Activated naive CD4-positive, alpha-beta T cell treated with anti-CD3 and anti-CD28 coated beads, Interleukin-2, amount 50 U/mL, for 24 hours (primary cell): ENCODE measurements around the gene NRCAM.
"Not testable (repeated sequence)": the region's sequence is repeated elsewhere in the genome, so short reads cannot be mapped to it uniquely, and the experiment has no call there.

ENCODE experiments used
- H3K27ac Mint-ChIP-seq: one replicate; pipeline ENCODE4 v1.8.0; 2021; ENCODE audit warnings: mild to moderate bottlenecking, mixed read lengths
- H3K27me3 Mint-ChIP-seq: one replicate; pipeline ENCODE4 v1.8.0; 2021; ENCODE audit warnings: mixed read lengths
- H3K36me3 Mint-ChIP-seq: one replicate; pipeline ENCODE4 v1.8.0; 2021; ENCODE audit warnings: mixed read lengths
- H3K4me1 Mint-ChIP-seq: one replicate; pipeline ENCODE4 v1.8.0; 2021; ENCODE audit warnings: mixed read lengths
- H3K4me3 Mint-ChIP-seq: one replicate; pipeline ENCODE4 v1.8.0; 2021; ENCODE audit warnings: mild to moderate bottlenecking, mixed read lengths
- H3K9me3 Mint-ChIP-seq: one replicate; pipeline ENCODE4 v1.8.0; 2021; ENCODE audit warnings: mixed read lengths

Gene NRCAM

GRCh38 chr7:108403597-108404217 lies 52.5 kb downstream of the NRCAM start:
- Mint-ChIP-seq H3K9me3 (no peaks in the 10 kb centered on the region), H3K27ac (no peak overlapping the region), H3K27me3 (no peaks in the 10 kb centered on the region), H3K4me1 (no peaks in the 10 kb centered on the region), H3K36me3 (no peaks in the 10 kb centered on the region), H3K4me3 (no peak overlapping the region)

DNA sequence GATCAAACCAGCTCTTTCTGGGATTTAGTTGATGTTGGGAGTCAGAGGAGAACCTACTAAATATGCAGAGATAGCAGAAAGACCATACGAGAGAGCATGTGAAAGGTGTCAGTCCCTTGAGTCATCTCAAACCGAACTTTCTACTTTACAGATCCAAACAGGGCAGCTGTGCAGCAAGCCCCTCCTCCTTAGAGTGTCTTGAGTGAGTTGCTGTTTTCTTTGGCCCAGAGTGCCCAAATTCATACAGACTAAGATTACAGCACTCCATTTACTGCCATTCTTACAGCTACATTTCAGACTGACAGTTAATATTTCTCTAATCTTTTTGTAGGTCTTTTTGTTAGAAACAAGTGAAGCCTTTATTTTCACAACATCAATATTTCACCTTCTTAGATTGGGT lies 53.4 kb downstream of the NRCAM start:
- no peaks in the 10 kb centered on the region for H3K9me3 Mint-ChIP-seq
- H3K27me3 Mint-ChIP-seq: no peaks in the 10 kb centered on the region
- H3K4me1 Mint-ChIP-seq: no peaks in the 10 kb centered on the region
- H3K27ac Mint-ChIP-seq: no peak overlapping the region
- H3K36me3 Mint-ChIP-seq: no peaks in the 10 kb centered on the region
- H3K4me3 Mint-ChIP-seq: no peak overlapping the region

DNA sequence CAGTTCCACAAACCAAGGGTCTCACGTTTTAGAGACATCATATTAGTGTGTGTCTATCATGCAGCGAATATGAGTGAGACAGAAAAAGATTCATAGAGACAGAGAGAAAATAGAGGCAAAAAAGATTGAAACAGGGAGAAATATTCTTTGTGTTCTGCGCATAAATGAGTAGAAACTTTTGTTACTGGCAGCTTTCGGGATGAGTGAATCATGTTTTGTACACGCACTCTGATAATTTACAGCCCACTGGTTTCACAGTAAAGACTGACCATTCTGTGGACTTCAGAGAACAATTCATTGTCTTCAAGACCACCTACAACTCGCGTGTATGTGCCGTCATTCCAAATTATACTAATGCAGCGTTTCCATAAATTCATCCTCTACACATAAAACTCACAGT lies 60.2 kb downstream of the NRCAM start:
- no peaks in the 10 kb centered on the region for H3K4me1 Mint-ChIP-seq
- peaks cover 6% of the 10 kb centered on the region for H3K9me3 Mint-ChIP-seq
- no peak overlapping the region for H3K27ac Mint-ChIP-seq
- H3K4me3 Mint-ChIP-seq: no peak overlapping the region
- peaks cover 7% of the 10 kb centered on the region for H3K27me3 Mint-ChIP-seq
- H3K36me3 Mint-ChIP-seq: no peaks in the 10 kb centered on the region

DNA sequence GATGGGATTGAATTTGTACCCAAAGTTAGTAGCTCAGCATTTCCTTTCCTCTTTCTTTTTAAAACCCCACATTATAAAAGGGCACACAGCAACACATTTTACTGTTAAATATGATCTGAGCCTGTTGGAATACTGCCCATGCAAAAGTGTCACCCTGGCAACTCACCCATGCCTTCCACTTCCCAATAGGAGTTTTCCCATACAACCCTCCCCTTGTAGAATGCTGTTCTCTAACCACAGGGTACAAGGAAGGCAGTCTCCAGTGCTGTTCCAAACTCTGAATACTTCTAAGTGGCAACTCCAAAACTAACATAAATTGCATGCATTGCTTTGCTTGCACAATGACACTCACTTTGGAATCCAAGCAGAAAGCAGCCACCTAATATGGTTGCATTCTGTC lies 60.8 kb downstream of the NRCAM start:
- H3K4me3 Mint-ChIP-seq: no peak overlapping the region
- H3K27me3 Mint-ChIP-seq: peaks cover 7% of the 10 kb centered on the region
- H3K9me3 Mint-ChIP-seq: peaks cover 6% of the 10 kb centered on the region
- H3K4me1 Mint-ChIP-seq: no peaks in the 10 kb centered on the region
- no peaks in the 10 kb centered on the region for H3K36me3 Mint-ChIP-seq
- no peak overlapping the region for H3K27ac Mint-ChIP-seq

DNA sequence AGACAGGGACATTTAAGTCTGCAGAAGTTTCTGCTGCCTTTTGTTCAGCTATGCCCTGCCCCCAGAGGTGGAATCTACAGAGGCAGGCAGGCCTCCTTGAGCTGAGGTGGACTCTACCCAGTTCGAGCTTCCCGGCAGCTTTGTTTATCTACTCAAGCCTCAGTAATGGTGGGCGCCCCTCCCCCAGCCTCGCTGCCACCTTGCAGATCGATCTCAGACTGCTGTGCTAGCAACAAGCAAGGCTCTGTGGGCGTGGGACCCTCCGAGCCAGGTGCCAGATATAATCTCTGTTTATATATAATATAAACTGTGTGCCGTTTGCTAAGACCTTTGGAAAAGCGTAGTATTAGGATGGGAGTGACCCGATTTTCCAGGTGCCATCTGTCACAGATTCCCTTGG lies 63.1 kb downstream of the NRCAM start:
- not testable (repeated sequence) for H3K4me3 Mint-ChIP-seq, H3K36me3 Mint-ChIP-seq, H3K27me3 Mint-ChIP-seq, H3K9me3 Mint-ChIP-seq, H3K27ac Mint-ChIP-seq, H3K4me1 Mint-ChIP-seq

GRCh38 chr7:108387686-108388085 lies 68.5 kb downstream of the NRCAM start:
- not testable (repeated sequence) for H3K27ac Mint-ChIP-seq

GRCh38 chr7:108385834-108386422 lies 70.3 kb downstream of the NRCAM start:
- Mint-ChIP-seq H3K4me3 (no peak overlapping the region), H3K27ac (no peak overlapping the region), H3K27me3 (peaks cover 2% of the 10 kb centered on the region), H3K9me3 (no peaks in the 10 kb centered on the region), H3K36me3 (no peaks in the 10 kb centered on the region), H3K4me1 (no peaks in the 10 kb centered on the region)

More at GRCh38 chr7:108387686-108388085, 68.5 kb downstream of the NRCAM start:
- not testable (repeated sequence) for H3K9me3 Mint-ChIP-seq, H3K4me3 Mint-ChIP-seq, H3K4me1 Mint-ChIP-seq, H3K36me3 Mint-ChIP-seq, H3K27me3 Mint-ChIP-seq

DNA sequence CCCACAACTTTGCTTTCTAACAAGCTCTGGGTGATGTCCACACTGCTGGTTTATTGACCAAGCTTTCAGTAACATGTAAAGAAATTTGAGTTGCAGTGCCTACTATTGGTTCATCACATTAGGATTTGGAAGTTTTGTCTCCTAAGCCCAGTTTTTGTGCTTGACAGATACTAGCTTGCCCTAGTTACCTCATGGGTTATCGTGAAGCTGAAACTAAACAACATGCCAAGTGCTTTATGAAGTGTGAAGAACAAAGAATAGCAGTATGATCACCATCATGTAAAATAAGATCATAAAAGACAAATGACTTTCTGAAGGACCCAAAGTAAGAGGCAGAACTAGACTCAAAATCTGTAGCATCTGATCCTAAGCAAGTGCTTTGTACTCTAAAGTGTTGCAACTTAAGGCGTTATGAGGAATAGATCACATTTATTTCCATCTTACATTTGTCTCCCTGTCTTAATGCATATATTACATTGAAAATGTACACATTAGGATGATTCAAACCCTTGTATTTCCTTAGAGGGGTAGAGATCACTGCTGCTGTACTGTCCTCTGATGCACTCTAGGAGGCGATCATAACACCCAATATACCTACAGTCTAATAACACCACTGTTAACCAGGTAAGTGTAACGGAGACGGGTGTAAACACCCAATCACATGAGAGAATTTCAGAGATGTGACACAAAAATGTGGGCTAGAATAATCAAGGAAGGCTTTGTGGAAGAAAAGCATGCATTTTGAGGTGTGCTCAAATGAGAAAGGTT lies 71.3 kb downstream of the NRCAM start:
- peaks cover 2% of the 10 kb centered on the region for H3K27me3 Mint-ChIP-seq
- H3K27ac Mint-ChIP-seq: no peak overlapping the region
- no peak overlapping the region for H3K4me3 Mint-ChIP-seq
- H3K36me3 Mint-ChIP-seq: no peaks in the 10 kb centered on the region
- no peaks in the 10 kb centered on the region for H3K4me1 Mint-ChIP-seq
- no peaks in the 10 kb centered on the region for H3K9me3 Mint-ChIP-seq

DNA sequence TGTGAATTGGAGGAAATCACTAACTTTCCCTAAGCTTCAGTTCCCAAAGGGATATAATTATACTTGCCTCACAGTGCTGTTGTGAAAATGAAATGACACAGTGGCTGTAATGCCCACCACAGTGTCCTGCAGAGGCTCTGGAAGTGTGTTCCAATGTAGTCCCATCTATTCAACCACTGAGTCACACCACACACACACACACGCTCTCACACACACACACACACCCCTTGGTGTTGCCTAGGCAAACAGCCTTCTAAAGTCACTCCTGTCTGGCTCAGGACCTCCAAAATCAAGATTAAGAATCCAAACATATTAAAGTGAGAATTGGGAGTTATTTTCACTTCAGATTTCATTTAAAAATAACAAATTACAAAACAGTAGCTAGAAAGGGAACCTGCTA lies 73.3 kb downstream of the NRCAM start:
- no peak overlapping the region for H3K27ac Mint-ChIP-seq
- no peaks in the 10 kb centered on the region for H3K9me3 Mint-ChIP-seq
- H3K4me1 Mint-ChIP-seq: no peaks in the 10 kb centered on the region
- H3K27me3 Mint-ChIP-seq: peaks cover 2% of the 10 kb centered on the region
- H3K36me3 Mint-ChIP-seq: no peaks in the 10 kb centered on the region
- H3K4me3 Mint-ChIP-seq: no peak overlapping the region

- no peak overlapping the region for H3K4me3 Mint-ChIP-seq
- no peaks in the 10 kb centered on the region for H3K9me3 Mint-ChIP-seq
- H3K27ac Mint-ChIP-seq: no peak overlapping the region
- H3K27me3 Mint-ChIP-seq: peaks cover 2% of the 10 kb centered on the region
- no peaks in the 10 kb centered on the region for H3K4me1 Mint-ChIP-seq
- no peaks in the 10 kb centered on the region for H3K36me3 Mint-ChIP-seq
Measured at GRCh38 chr7:108380517-108380916, 75.7 kb downstream of the NRCAM start.

- Mint-ChIP-seq H3K4me1 (no peaks in the 10 kb centered on the region), H3K27ac (no peak overlapping the region), H3K4me3 (no peak overlapping the region), H3K9me3 (peaks cover 4% of the 10 kb centered on the region), H3K36me3 (no peaks in the 10 kb centered on the region), H3K27me3 (peaks cover 2% of the 10 kb centered on the region)
Measured at GRCh38 chr7:108376206-108376605, 80.0 kb downstream of the NRCAM start.

GRCh38 chr7:108375668-108376067 lies 80.6 kb downstream of the NRCAM start:
- Mint-ChIP-seq H3K9me3 (peaks cover 4% of the 10 kb centered on the region), H3K27ac (no peak overlapping the region), H3K36me3 (no peaks in the 10 kb centered on the region), H3K4me3 (no peak overlapping the region), H3K27me3 (peaks cover 4% of the 10 kb centered on the region), H3K4me1 (no peaks in the 10 kb centered on the region)

GRCh38 chr7:108374899-108375298 lies 81.3 kb downstream of the NRCAM start:
- Mint-ChIP-seq H3K27ac (no peak overlapping the region), H3K36me3 (no peaks in the 10 kb centered on the region), H3K4me3 (no peak overlapping the region), H3K4me1 (no peaks in the 10 kb centered on the region), H3K9me3 (peaks cover 4% of the 10 kb centered on the region), H3K27me3 (peaks cover 4% of the 10 kb centered on the region)

DNA sequence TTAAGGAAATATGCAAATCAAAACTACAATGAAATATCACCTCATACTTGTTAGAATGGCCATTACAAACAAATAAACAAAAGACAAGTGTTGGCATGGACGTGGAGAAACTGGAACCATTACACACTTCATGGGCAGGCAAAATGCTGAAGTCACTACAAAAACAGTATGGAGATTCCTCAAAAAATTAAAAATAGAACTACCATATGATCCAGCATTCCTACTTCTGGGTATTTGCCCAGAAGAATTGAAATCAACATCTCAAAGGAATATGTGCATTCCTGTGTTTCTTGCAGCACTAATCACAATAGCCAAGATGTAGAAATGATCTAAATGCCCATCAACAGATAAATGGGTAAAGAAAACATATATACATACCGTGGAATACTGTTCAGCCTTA lies 83.6 kb downstream of the NRCAM start:
- H3K36me3 Mint-ChIP-seq: no peaks in the 10 kb centered on the region
- no peaks in the 10 kb centered on the region for H3K4me1 Mint-ChIP-seq
- no peak overlapping the region for H3K27ac Mint-ChIP-seq
- peaks cover 8% of the 10 kb centered on the region for H3K27me3 Mint-ChIP-seq
- H3K4me3 Mint-ChIP-seq: no peak overlapping the region
- peaks cover 4% of the 10 kb centered on the region for H3K9me3 Mint-ChIP-seq

- Mint-ChIP-seq H3K4me1 (no peaks in the 10 kb centered on the region), H3K4me3 (no peak overlapping the region), H3K36me3 (no peaks in the 10 kb centered on the region), H3K27ac (no peak overlapping the region), H3K27me3 (peaks cover 8% of the 10 kb centered on the region), H3K9me3 (peaks cover 4% of the 10 kb centered on the region)
Measured at GRCh38 chr7:108370616-108371015, 85.6 kb downstream of the NRCAM start.

GRCh38 chr7:108368466-108368865 lies 87.8 kb downstream of the NRCAM start:
- no peaks in the 10 kb centered on the region for H3K36me3 Mint-ChIP-seq
- H3K27me3 Mint-ChIP-seq: peaks cover 8% of the 10 kb centered on the region
- peaks cover 4% of the 10 kb centered on the region for H3K9me3 Mint-ChIP-seq
- H3K4me1 Mint-ChIP-seq: no peaks in the 10 kb centered on the region
- no peak overlapping the region for H3K4me3 Mint-ChIP-seq
- no peak overlapping the region for H3K27ac Mint-ChIP-seq
